Right atrium auricular region (tissue), 2 donors: ENCODE data around the gene UBR4. TPM values are rescaled to one million over a fixed set of nuclear protein-coding genes. Genes with fewer than 3 reads are reported as not detected.

Source experiments
- DNase-seq: peaks from one replicate; pipeline ENCODE4 v3.0.0-alpha.2; 2019; ENCODE audit warnings: low spot score
- H3K27ac ChIP-seq, 2 donors: fragments of 200-600 bp; sonication (generic); 1 replicate in 1 of 2; 2 replicates in 1 of 2; pipeline ENCODE4 v1.5.1; 2016 to 2019
- H3K27me3 ChIP-seq, 2 donors: fragments of 200-600 bp; sonication (generic); one replicate each; pipeline versions ENCODE4 v1.5.1 to v1.6.0; 2017 to 2019
- H3K36me3 ChIP-seq: fragments of 200-600 bp; sonication (generic); one replicate; pipeline ENCODE4 v1.5.1; 2016
- H3K4me1 ChIP-seq, 2 donors: fragments of 200-600 bp; sonication (generic); one replicate each; pipeline versions ENCODE4 v1.5.1 to v1.6.0; 2017 to 2019
- H3K4me3 ChIP-seq, 2 donors: fragments of 200-600 bp; sonication (generic); 1 replicate in 1 of 2; 2 replicates in 1 of 2; pipeline ENCODE4 v1.5.1; 2017 to 2019; ENCODE audit warnings: mild to moderate bottlenecking in 1 of 2, moderate library complexity in 1 of 2
- H3K9me3 ChIP-seq, 2 donors: fragments of 200-600 bp; sonication (generic); one replicate each; pipeline ENCODE4 v1.5.1; 2019
- CTCF ChIP-seq, 2 donors: fragments of 200-600 bp; sonication (generic); IDR thresholded peaks; one replicate each; pipeline ENCODE4 v1.5.1; 2019; ENCODE audit warnings: antibody characterized with exemption in 2 of 2
- total RNA-seq, 2 donors: library from RNA; depleted of rRNA; stranded (reverse); fragments of >200 nt; gene quantifications; one replicate each; pipeline ENCODE4 v1.1.0, GENCODE V29; 2016

UBR4 gene
- total RNA-seq, 2 donors from 2014 or later = 75.1 to 88.0 TPM

GRCh38 chr1:19045898-19046880, 163.9 kb downstream of the UBR4 start:
- Histone ChIP-seq H3K36me3 (no peaks in the 10 kb centered on the region), H3K9me3 (no peaks in the 10 kb centered on the region), H3K4me1 (no peaks in the 10 kb centered on the region), H3K4me3 (no peak overlapping the region), H3K27me3 (peaks cover 0 to 5% of the 10 kb centered on the region in 2 donors), H3K27ac (no peak overlapping the region)
- TF ChIP-seq CTCF (IDR thresholded peaks at IDR 0.05) = no peak
- DNase-seq = no peak

GRCh38 chr1:19044975-19045831, 164.9 kb downstream of the UBR4 start:
- Histone ChIP-seq H3K9me3 (no peaks in the 10 kb centered on the region), H3K27me3 (peaks cover 0 to 5% of the 10 kb centered on the region in 2 donors), H3K27ac (no peak overlapping the region), H3K4me3 (no peak overlapping the region), H3K36me3 (no peaks in the 10 kb centered on the region), H3K4me1 (no peaks in the 10 kb centered on the region)
- no peak for TF ChIP-seq CTCF (IDR thresholded peaks at IDR 0.05)
- DNase-seq = no peak

DNA sequence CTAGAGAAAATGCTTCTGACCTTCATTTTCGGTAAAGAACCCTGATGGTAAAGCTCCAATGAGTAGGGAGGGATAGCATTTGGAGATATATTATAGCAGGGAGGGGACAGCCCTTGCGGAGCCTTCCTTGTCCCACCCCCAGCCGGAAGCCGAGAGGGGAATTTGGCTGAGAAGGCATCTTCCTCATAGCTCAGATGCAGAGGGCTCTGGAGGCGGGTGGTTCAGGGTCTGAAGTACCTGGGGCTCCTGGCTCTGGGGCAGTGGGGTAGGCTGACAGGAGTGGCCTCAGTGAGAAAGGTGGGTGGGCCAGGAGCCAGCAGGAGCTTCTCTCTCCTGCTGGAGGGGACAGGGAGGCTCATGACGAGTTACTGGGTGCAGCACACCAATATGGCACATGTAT, 165.6 kb downstream of the UBR4 start:
- H3K4me3 ChIP-seq = no peak overlapping the region
- no peak for TF ChIP-seq CTCF (IDR thresholded peaks at IDR 0.05)
- H3K27me3 ChIP-seq = peaks cover 0 to 5% of the 10 kb centered on the region in 2 donors
- H3K9me3 ChIP-seq = no peaks in the 10 kb centered on the region
- H3K4me1 ChIP-seq = no peaks in the 10 kb centered on the region
- H3K36me3 ChIP-seq = no peaks in the 10 kb centered on the region
- no peak for DNase-seq
- H3K27ac ChIP-seq = no peak overlapping the region

- peaks cover 0 to 5% of the 10 kb centered on the region in 2 donors for H3K27me3 ChIP-seq
- H3K9me3 ChIP-seq = no peaks in the 10 kb centered on the region
- H3K4me3 ChIP-seq = no peak overlapping the region
- no peaks in the 10 kb centered on the region for H3K4me1 ChIP-seq
- H3K27ac ChIP-seq = no peak overlapping the region
- H3K36me3 ChIP-seq = no peaks in the 10 kb centered on the region
- no peak for DNase-seq
- TF ChIP-seq CTCF (IDR thresholded peaks at IDR 0.05) = no peak
Observed at GRCh38 chr1:19043579-19044443, 166.3 kb downstream of the UBR4 start.
